NCI-H187 treated with DMSO at 0.1 percent for 48 hours (cell line): ENCODE measurements around the gene LCNL1.

Experiments used
- DNase-seq: peaks from one replicate; lab custom pipeline; 2025; lab: John Stamatoyannopoulos, UW

LCNL1 gene

GRCh38 chr9:136947028-136947891 is 35.5 kb upstream of the LCNL1 start:
- no peak for DNase-seq

GRCh38 chr9:136947955-136948510 is 34.8 kb upstream of the LCNL1 start:
- no peak for DNase-seq

GRCh38 chr9:136949239-136949816 is 33.5 kb upstream of the LCNL1 start:
- no peak for DNase-seq

GRCh38 chr9:136949817-136950655 is 32.8 kb upstream of the LCNL1 start:
- DNase-seq, result no peak

GRCh38 chr9:136950656-136951276 is 32.0 kb upstream of the LCNL1 start:
- no peak for DNase-seq

- no peak for DNase-seq
These were observed 31.1 kb upstream of the LCNL1 start, which contains the start of gene LCN12 for GRCh38 chr9:136951541-136952320. TSS of gene LCN12 (plus strand) at chr9:136952273. CDS start at chr9:136952328, 55 bp downstream.

GRCh38 chr9:136952321-136952850 is 30.4 kb upstream of the LCNL1 start:
- no peak for DNase-seq

GRCh38 chr9:136952876-136953770 is 29.7 kb upstream of the LCNL1 start:
- no peak for DNase-seq

- DNase-seq, result no peak
These were observed 29.0 kb upstream of the LCNL1 start for GRCh38 chr9:136953771-136954269.

- no peak for DNase-seq
These were observed 28.3 kb upstream of the LCNL1 start for GRCh38 chr9:136954270-136955083.

- no peak for DNase-seq
These were observed 27.4 kb upstream of the LCNL1 start for GRCh38 chr9:136955202-136955942.

- DNase-seq, result no peak
These were observed 26.9 kb upstream of the LCNL1 start for GRCh38 chr9:136955943-136956335.

- DNase-seq, result no peak
These were observed 26.2 kb upstream of the LCNL1 start for GRCh38 chr9:136956604-136957003.

- no peak for DNase-seq
These were observed 25.3 kb upstream of the LCNL1 start for GRCh38 chr9:136957461-136957860.

- DNase-seq, result no peak
These were observed 24.9 kb upstream of the LCNL1 start for GRCh38 chr9:136957901-136958300.

- no peak for DNase-seq
These were observed 24.3 kb upstream of the LCNL1 start for GRCh38 chr9:136958473-136958872.

- DNase-seq, result no peak
These were observed 23.6 kb upstream of the LCNL1 start for GRCh38 chr9:136958898-136959850.
